ENCODE results near the gene RBM20.

The RBM20 gene

DNA sequence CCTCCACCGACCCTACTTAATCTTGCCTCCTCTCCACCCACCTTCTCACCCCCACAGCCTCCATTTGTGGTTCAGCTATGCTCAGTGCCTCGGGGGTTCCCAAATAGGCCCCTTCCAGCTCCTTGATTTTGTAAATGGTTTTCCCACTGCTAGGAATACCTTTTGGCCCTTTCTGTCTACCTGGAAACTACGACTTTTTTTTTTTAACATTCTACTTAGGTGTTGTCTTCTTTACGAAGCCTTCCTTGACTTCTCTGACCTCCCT lies 200.4 kb downstream of the RBM20 start:
- no peak for DNase-seq (ENCODE audit: low read depth in 1 of 2, low spot score in 1 of 2)
- TF ChIP-seq GABPA (IDR thresholded peaks at IDR 0.05; ENCODE audit: low read depth) = no peak
- TF ChIP-seq, protein P1, sequence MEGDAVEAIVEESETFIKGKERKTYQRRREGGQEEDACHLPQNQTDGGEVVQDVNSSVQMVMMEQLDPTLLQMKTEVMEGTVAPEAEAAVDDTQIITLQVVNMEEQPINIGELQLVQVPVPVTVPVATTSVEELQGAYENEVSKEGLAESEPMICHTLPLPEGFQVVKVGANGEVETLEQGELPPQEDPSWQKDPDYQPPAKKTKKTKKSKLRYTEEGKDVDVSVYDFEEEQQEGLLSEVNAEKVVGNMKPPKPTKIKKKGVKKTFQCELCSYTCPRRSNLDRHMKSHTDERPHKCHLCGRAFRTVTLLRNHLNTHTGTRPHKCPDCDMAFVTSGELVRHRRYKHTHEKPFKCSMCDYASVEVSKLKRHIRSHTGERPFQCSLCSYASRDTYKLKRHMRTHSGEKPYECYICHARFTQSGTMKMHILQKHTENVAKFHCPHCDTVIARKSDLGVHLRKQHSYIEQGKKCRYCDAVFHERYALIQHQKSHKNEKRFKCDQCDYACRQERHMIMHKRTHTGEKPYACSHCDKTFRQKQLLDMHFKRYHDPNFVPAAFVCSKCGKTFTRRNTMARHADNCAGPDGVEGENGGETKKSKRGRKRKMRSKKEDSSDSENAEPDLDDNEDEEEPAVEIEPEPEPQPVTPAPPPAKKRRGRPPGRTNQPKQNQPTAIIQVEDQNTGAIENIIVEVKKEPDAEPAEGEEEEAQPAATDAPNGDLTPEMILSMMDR (IDR thresholded peaks at IDR 0.05; ENCODE audit: insufficient read depth, low read length) = no peak
- no peak for TF ChIP-seq POLR2AphosphoS5 (IDR thresholded peaks at IDR 0.05; ENCODE audit: low read depth)
- no peak for TF ChIP-seq SPI1 (IDR thresholded peaks at IDR 0.05; ENCODE audit: borderline replicate concordance, low read depth)
- Histone ChIP-seq H3K27me3 (ENCODE audit: insufficient read depth, poor library complexity, severe bottlenecking) (no peaks in the 10 kb centered on the region), H3K27ac (replicated peaks) (no peak overlapping the region), H3K4me3 (replicated peaks; ENCODE audit: insufficient read depth, low read length) (no peak overlapping the region)

DNA sequence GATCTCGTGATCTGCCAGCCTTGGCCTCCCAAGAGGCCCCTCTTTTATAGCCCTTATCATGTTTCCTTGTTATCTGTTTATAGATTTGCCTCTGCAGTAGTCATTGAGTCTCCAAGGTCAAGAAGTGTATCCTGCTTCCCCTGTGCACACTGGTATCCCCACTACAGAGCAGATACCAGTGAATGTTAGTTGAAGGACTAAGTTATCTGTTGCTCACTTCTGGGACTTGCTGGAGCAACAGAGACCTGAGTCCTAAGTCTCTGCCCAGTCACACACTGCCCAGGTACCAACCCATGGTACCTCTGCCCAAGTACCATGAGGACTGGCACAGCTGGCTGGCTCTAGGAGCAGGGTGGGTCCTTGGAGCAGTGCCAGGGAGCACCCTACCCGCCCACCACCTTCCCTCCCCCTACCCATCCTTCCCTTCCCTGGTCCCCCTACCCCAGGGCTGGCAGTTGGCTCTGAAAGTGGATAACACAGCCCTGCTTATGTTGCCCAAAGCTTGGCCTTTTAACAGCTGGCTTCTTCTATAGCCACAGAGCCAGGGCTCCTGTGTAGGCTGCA lies 201.1 kb downstream of the RBM20 start:
- H3K4me3 ChIP-seq (replicated peaks; ENCODE audit: insufficient read depth, low read length) = no peak overlapping the region
- H3K27ac ChIP-seq (replicated peaks) = no peak overlapping the region
- TF ChIP-seq GABPA (IDR thresholded peaks at IDR 0.05; ENCODE audit: low read depth) (no peak), SPI1 (IDR thresholded peaks at IDR 0.05; ENCODE audit: borderline replicate concordance, low read depth) (no peak), POLR2AphosphoS5 (IDR thresholded peaks at IDR 0.05; ENCODE audit: low read depth) (no peak)
- TF ChIP-seq, protein P2, sequence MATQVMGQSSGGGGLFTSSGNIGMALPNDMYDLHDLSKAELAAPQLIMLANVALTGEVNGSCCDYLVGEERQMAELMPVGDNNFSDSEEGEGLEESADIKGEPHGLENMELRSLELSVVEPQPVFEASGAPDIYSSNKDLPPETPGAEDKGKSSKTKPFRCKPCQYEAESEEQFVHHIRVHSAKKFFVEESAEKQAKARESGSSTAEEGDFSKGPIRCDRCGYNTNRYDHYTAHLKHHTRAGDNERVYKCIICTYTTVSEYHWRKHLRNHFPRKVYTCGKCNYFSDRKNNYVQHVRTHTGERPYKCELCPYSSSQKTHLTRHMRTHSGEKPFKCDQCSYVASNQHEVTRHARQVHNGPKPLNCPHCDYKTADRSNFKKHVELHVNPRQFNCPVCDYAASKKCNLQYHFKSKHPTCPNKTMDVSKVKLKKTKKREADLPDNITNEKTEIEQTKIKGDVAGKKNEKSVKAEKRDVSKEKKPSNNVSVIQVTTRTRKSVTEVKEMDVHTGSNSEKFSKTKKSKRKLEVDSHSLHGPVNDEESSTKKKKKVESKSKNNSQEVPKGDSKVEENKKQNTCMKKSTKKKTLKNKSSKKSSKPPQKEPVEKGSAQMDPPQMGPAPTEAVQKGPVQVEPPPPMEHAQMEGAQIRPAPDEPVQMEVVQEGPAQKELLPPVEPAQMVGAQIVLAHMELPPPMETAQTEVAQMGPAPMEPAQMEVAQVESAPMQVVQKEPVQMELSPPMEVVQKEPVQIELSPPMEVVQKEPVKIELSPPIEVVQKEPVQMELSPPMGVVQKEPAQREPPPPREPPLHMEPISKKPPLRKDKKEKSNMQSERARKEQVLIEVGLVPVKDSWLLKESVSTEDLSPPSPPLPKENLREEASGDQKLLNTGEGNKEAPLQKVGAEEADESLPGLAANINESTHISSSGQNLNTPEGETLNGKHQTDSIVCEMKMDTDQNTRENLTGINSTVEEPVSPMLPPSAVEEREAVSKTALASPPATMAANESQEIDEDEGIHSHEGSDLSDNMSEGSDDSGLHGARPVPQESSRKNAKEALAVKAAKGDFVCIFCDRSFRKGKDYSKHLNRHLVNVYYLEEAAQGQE (IDR thresholded peaks at IDR 0.05; ENCODE audit: insufficient replicate concordance, low read depth) = no peak
- TF ChIP-seq, protein P1 (IDR thresholded peaks at IDR 0.05; ENCODE audit: insufficient read depth, low read length) = no peak
- no peaks in the 10 kb centered on the region for H3K27me3 ChIP-seq (ENCODE audit: insufficient read depth, poor library complexity, severe bottlenecking)
- DNase-seq (ENCODE audit: low read depth in 1 of 2, low spot score in 1 of 2) = no peak

DNA sequence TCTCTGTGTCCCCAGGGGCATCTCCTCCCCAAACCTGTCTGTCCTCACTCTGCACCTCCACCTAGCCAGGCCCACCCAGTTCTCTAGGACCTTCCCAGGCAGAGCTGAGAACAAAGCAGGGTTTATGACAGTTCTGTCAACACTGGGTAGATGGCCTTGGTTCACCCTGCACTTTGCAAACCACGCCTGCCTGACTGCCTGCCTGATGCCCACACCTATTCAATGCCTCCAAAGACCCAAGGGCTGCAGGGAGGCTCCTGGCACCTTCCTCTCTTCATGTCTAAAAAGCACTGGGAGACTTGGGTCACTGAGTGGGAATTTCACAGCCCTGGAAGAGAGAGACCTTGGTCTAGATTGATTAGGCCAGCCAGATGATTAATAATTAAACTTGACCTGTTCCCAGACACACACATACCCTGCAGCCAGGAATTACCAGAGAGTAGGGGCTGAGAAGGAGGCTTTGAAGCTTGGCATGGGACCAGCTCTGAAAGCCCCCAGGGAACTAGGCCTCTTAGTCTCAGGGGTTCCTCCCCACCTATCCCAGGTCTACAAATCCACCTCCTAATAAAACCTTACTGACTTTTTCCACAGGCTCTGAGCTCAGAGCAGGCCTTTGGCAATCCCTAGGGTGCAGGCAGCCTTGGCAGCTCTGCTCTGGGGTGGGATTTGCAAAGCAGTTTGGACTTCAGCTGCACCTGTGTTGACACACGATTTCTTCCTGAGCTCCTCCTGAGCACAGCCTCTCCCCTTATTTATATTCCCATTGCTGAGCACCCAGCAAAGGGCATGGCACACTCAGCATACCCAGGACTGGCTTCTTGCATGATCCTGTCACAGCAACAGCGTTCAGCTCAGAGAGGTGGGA lies 201.9 kb downstream of the RBM20 start:
- no peak overlapping the region for H3K27ac ChIP-seq (replicated peaks)

More for the DNA sequence above, 201.9 kb downstream of the RBM20 start:
- Histone ChIP-seq H3K27me3 (ENCODE audit: insufficient read depth, poor library complexity, severe bottlenecking) (no peaks in the 10 kb centered on the region), H3K4me3 (replicated peaks; ENCODE audit: insufficient read depth, low read length) (no peak overlapping the region)
- no peak for DNase-seq (ENCODE audit: low read depth in 1 of 2, low spot score in 1 of 2)
- TF ChIP-seq POLR2AphosphoS5 (IDR thresholded peaks at IDR 0.05; ENCODE audit: low read depth) = no peak
- no peak for TF ChIP-seq GABPA (IDR thresholded peaks at IDR 0.05; ENCODE audit: low read depth)
- TF ChIP-seq, protein P1 (IDR thresholded peaks at IDR 0.05; ENCODE audit: insufficient read depth, low read length) = no peak
- TF ChIP-seq, protein P2 (IDR thresholded peaks at IDR 0.05; ENCODE audit: insufficient replicate concordance, low read depth) = no peak
- no peak for TF ChIP-seq SPI1 (IDR thresholded peaks at IDR 0.05; ENCODE audit: borderline replicate concordance, low read depth)
